ENCODE measurements around the gene RIMBP2.

The RIMBP2 gene

DNA sequence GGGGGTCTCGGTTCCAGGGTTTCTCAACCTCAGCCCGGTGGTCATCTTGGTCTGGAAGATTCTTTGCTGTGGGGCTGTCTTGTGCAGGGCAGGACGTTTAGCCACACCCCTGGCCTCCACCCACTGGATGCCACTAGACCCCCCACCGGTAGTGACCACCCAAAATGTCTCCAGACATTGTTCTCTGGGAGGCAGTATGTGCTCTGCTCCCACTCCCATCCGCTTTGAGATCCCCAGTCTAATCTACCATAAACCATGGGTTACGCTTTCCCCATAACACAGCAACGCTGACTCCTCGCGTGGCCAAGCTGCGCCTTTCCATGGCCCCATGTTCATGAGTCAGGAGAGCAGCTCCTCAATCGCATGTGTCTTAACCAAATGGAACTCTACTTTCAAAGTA is 155.8 kb downstream of the RIMBP2 start:
- no peak for DNase-seq

GRCh38 chr12:130559806-130560205 is 156.3 kb downstream of the RIMBP2 start:
- no peak for DNase-seq

- DNase-seq: no peak
These were observed 158.0 kb downstream of the RIMBP2 start for GRCh38 chr12:130557886-130558765.

DNA sequence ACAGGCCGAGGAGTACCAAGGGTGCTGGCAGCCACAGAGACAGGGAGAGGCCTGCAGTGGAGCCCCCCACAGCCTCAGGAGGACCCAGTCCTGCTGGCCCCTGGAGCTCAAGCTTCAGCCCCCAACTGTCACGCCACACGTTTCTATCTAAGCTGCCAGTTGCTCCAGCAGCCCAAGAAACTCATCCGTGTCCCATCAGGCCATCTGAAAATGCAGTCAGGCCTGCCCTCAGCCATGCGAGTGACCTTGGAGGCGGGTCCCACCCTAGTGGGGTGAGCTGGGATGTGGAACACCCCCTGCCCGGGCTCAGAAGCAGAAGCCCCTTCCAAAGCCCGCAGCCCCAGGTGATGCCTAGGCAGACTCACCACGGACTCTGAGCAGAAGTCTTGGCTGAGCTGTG is 158.9 kb downstream of the RIMBP2 start:
- no peak for DNase-seq

DNA sequence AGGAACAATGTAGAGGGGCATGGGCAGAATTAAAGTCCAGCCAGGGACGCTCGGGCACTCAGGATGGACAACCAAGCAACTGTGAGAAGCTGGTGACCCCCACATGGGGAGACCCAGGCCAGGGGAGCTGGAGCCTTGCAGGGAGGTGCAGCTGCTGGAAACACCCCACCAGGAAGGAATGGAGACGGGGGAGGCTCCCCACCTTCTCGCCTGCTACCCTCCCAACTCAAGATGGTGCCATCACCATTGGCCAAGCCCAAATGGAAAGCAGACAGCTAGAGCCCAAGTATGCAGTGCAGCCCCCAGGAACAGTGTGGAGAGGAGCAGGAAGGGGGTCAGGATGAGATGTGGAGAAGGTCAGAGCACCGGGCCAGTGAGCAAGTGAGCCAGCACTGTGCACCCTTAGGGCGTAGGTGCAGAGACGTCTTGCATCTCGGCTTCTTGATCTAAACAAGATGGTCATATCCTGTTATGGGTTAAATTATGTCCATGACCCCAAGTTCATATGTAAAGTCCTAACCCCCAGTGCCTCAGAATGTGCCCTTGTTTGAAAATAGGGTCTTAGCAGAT is 159.5 kb downstream of the RIMBP2 start:
- no peak for DNase-seq

DNA sequence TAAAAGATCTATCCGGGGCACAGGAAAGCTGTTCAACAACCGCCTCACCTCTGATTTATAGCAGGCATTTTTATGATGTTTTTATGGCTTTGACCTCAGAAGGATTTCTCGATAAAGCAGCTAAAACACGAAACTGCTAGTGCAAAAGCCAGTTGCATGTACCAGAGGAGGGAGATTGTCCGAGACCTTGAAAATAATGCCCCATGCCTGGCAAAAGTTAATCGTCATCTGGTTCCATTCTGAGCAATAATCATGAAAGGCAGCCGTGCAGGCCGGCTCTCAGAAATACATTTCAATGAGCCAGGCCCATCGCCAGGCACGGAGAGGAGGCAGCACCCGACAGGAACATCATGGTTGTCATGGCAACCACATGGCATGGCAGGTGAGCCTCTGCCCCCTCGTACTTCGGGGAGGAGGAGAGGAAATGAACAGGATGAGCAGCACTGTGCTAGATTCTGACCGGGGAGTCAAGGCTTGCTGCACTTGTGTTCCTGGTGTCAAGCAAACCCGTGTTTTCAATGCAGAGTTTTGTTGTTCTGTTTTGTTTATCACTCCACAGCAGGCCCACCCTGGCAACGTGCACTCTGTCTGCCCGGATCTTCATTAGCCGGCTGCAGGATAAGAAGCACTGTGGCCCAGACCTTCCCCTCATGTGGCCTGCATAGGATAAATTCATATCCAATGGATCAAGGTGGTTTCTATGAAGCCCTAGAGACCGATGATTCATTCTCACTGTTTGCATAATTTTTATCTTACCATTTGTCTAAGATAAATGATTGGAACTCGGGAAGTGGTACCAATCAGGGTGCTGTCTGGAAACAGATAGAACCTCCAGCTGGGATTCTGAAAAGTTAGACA is 160.2 kb downstream of the RIMBP2 start:
- no peak for DNase-seq

DNA sequence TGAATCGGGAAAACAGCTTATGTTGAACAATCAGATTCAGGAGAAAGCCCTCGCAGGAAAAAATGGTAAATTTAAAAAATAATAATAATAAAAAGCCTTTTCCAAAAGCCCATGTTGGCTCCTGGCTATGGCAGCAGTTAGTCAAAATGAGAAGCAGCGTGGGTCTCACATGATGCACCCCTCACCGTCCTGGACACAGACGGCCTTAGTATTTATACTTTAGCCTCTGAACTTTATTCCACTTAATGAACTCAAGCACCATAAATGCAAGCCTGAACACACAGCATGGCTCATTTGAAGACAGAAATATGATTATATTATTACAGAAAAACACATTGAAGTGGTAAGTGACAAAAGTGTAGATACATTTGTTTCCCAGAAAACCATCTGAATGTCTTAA is 160.9 kb downstream of the RIMBP2 start:
- DNase-seq: no peak

GRCh38 chr12:130552483-130552996 is 163.6 kb downstream of the RIMBP2 start:
- DNase-seq: no peak

- DNase-seq: no peak
These were observed 166.7 kb downstream of the RIMBP2 start for GRCh38 chr12:130549361-130549760.

GRCh38 chr12:130547480-130548155 is 168.5 kb downstream of the RIMBP2 start:
- no peak for DNase-seq

GRCh38 chr12:130546494-130546893 is 169.6 kb downstream of the RIMBP2 start:
- no peak for DNase-seq

DNA sequence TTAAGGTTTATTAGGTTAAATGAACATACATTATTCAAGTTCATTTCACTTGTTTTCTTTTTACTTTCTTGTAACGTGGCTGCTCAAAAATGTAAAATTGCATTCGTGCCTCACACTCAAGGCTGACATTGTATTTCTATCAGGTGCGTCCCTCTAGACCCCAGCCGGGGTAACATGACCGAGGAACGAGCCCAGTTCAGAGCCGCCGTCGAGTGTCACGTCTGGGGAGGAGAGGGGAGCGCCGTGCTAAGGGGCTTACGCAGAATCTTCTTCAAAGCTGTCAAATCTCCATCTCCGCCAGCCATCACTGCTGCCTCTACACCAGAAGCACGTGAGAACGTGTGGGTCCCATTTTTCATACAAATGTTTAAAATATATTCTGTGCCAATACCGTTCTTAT is 170.6 kb downstream of the RIMBP2 start:
- no peak for DNase-seq

DNA sequence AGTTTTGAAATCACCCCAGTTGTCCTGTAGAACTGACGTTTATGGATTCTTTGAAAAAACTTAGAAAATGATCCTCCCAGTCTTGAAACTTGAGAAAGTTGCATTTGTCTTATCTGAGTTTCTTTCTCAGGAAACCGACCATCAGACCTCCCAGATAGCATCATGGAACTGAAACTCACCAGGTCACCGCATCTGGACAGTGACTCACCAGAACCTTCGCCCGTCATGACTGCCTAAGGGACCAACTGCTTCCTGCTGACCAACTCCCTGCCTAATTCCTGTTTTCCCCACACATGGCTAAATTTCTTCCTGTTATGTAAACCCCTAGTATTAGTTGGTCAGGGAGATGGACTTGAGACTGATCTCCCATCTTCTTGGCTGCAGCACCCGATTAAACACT is 175.7 kb downstream of the RIMBP2 start:
- no peak for DNase-seq

DNA sequence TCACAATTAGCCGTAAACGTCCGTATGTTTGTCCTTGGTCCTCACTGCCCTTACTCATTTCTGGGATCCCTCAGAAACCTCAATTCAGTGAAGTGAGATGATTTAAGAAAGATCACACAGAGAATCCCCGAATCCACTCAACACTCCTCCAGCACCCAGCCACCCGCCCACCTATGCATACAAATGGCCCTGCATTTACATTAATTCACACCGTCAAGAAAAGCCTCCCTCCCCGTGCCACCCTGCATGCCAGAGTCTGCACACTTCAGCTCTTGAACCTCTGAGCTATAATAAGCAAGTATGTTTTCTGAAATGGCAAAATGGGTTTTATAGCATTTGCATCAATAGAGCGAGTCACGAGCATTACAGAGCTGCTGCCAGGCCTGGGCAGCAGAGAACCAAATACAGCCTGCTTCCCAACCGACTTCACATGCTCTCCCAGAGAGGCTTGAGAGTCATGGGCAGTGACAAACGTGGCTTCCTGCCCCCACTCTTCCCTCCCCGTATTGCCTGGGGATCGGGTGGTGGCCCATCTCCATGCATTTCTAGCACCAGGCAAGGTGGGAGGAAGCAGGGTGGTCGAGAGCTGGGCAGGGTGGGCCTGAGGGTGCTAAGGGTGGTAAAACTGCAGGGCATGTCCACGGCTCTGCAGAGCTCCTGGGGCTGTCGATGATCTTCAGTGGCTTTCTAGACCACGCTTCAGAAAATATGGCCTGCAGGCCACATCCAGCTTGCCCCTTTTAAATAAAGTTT is 177.6 kb downstream of the RIMBP2 start:
- no peak for DNase-seq

DNA sequence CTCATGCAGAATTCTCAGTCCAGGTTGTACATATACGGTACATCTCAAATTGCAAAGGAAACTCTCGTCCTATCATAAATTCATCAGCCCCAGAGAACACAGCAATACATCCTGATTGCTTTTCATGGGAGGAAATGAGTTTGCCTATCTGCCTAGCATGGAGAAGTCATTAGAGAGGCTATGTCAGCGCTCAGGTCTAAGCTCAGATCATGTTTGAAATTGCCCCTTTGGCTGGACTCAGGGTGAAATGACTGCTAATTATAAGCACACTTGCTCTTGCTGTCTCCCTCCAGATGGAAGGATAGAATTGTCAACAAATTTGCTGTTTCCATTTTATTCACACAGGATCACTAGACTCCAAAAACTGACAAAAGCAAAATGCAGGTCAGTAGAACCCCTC is 178.4 kb downstream of the RIMBP2 start:
- DNase-seq: no peak

- no peak for DNase-seq
These were observed 179.0 kb downstream of the RIMBP2 start for GRCh38 chr12:130537051-130537450.

- DNase-seq: no peak
These were observed 185.7 kb downstream of the RIMBP2 start for GRCh38 chr12:130530429-130530828.

DNA sequence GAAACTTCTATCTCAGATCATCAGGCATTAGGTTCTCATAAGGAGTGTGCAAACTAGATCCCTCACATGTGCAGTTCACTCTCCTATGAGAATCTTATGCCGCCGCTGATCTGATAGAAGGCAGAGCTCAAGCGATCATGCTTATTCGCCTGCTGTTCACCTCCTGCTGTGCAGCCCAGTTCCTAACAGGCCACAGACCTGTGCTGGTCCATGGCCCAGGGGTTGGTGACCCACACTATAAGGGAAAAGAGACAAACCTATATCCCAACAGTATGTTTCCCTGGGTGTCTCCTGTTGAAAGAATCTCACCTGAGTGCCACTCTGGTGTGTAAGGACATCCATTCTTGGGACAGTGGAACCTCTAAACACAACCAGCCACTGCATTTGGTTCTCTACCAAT is 186.3 kb downstream of the RIMBP2 start:
- no peak for DNase-seq

DNA sequence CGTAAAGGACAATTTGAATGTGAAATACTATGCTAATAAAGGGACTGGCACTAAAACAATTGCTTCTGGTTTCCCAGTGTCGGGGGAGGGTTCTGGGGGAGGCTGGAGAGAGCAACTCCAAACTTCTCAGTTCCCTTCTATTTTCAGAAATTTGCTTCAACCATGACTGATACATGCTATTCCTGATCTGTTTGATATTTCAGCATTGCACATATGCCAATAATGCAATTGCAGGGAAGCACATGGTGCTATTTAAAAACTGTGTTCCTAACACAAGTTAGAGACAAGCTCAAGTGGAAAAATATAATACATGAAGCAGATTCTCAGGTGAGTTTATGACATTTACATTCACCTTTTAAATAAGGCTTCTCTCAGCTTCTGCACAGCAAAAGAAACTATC is 188.9 kb downstream of the RIMBP2 start:
- DNase-seq: no peak

DNA sequence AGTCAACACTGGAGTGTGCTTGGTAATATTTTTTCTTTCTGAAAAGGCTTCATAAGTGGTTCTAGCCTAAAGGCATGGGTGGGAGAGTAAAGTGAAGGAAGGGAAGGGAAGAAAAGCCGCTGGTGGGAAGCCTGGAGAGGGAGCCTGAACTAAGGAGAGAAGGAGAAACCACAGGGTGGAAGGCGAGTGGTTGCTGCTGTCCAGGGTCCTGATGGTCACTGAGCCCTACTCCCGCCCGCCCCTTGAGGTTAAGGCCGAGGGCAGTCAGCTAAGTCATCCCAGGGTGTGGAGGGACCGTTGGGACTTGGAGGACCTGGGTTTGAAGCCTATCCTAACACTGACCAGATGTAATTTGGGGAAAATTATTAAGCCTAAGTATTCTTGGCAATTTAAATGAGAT is 189.3 kb downstream of the RIMBP2 start:
- no peak for DNase-seq

GRCh38 chr12:130525384-130526172 is 190.5 kb downstream of the RIMBP2 start:
- no peak for DNase-seq

Measured in GDM1 (cell line).